Pulmonary artery endothelial cell (primary cell): ENCODE results near the gene HS6ST3. TPM values are rescaled to one million over a fixed set of nuclear protein-coding genes. Genes with fewer than 3 reads are reported as not detected.

Experiments
- DNase-seq: peaks from one replicate; pipeline ENCODE4 v3.0.0-alpha.2; 2011; ENCODE audit warnings: low read depth, low spot score
- total RNA-seq: library from RNA; depleted of rRNA; stranded (reverse); fragments of >200 nt; gene quantifications from 2 replicates; pipeline ENCODE4 v1.2.3, GENCODE V29; 2014

HS6ST3 gene
- total RNA-seq, 1 donor from 2014 or later = 1.9 TPM

- DNase-seq = no peak
Measured at GRCh38 chr13:96198038-96198437, 108.1 kb downstream of the HS6ST3 start.

GRCh38 chr13:96199315-96199714 lies 109.4 kb downstream of the HS6ST3 start:
- DNase-seq = no peak

- DNase-seq = no peak
Measured at GRCh38 chr13:96200810-96201209, 110.9 kb downstream of the HS6ST3 start.

- no peak for DNase-seq
Measured at GRCh38 chr13:96202315-96202714, 112.4 kb downstream of the HS6ST3 start.

- no peak for DNase-seq
Measured at GRCh38 chr13:96203471-96203870, 113.6 kb downstream of the HS6ST3 start.

GRCh38 chr13:96214824-96215445 lies 125.0 kb downstream of the HS6ST3 start:
- no peak for DNase-seq

GRCh38 chr13:96216543-96216942 lies 126.6 kb downstream of the HS6ST3 start:
- DNase-seq = no peak

GRCh38 chr13:96218475-96218874 lies 128.6 kb downstream of the HS6ST3 start:
- DNase-seq = no peak

- no peak for DNase-seq
Measured at GRCh38 chr13:96221471-96221870, 131.6 kb downstream of the HS6ST3 start.

GRCh38 chr13:96223231-96223630 lies 133.3 kb downstream of the HS6ST3 start:
- DNase-seq = no peak

- DNase-seq = no peak
Measured at GRCh38 chr13:96229356-96229755, 139.4 kb downstream of the HS6ST3 start.

- DNase-seq = no peak
Measured at GRCh38 chr13:96238241-96238640, 148.3 kb downstream of the HS6ST3 start.

GRCh38 chr13:96238861-96239260 lies 149.0 kb downstream of the HS6ST3 start:
- DNase-seq = no peak

- DNase-seq = no peak
Measured at GRCh38 chr13:96243376-96243775, 153.5 kb downstream of the HS6ST3 start.

- no peak for DNase-seq
Measured at GRCh38 chr13:96248103-96248502, 158.2 kb downstream of the HS6ST3 start.

GRCh38 chr13:96248996-96249395 lies 159.1 kb downstream of the HS6ST3 start:
- no peak for DNase-seq

- no peak for DNase-seq
Measured at GRCh38 chr13:96252903-96253302, 163.0 kb downstream of the HS6ST3 start.

- no peak for DNase-seq
Measured at GRCh38 chr13:96273196-96273595, 183.3 kb downstream of the HS6ST3 start.

GRCh38 chr13:96274046-96274445 lies 184.1 kb downstream of the HS6ST3 start:
- no peak for DNase-seq

- DNase-seq = no peak
Measured at GRCh38 chr13:96279904-96280303, 190.0 kb downstream of the HS6ST3 start.

- no peak for DNase-seq
Measured at GRCh38 chr13:96284971-96285370, 195.1 kb downstream of the HS6ST3 start.

- DNase-seq = no peak
Measured at GRCh38 chr13:96285729-96286128, 195.8 kb downstream of the HS6ST3 start.

GRCh38 chr13:96294930-96295881 lies 205.3 kb downstream of the HS6ST3 start:
- DNase-seq = no peak
